LNCaP clone FGC (cell line): Measurements from ENCODE around the gene PAN2.

Source experiments
- DNase-seq: peaks from one replicate; pipeline ENCODE4 v3.0.0-alpha.2; 2011; ENCODE audit warnings: low read depth
- H3K4me3 ChIP-seq: 2 replicates; pipeline ENCODE4 v1.5.1; 2011; ENCODE audit warnings: mild to moderate bottlenecking, low read depth, low read length, control low read depth
- CTCF ChIP-seq: IDR thresholded peaks from 2 replicates; pipeline ENCODE4 v1.5.1; 2012; ENCODE audit warnings: mild to moderate bottlenecking; ENCODE audit not compliant: control insufficient read depth, insufficient read depth; ENCODE audit errors: extremely low read depth

PAN2 gene

GRCh38 chr12:56374726-56375597, 41.2 kb upstream of the PAN2 start:
- TF ChIP-seq CTCF: no peak
- H3K4me3 ChIP-seq: no peak overlapping the region
- DNase-seq: no peak

- H3K4me3 ChIP-seq: no peak overlapping the region
- DNase-seq: no peak
- TF ChIP-seq CTCF: no peak
Measured at GRCh38 chr12:56373515-56373914, 39.7 kb upstream of the PAN2 start.

- no peak overlapping the region for H3K4me3 ChIP-seq
- no peak for TF ChIP-seq CTCF
- no peak for DNase-seq
Measured at GRCh38 chr12:56366948-56367347, 33.1 kb upstream of the PAN2 start.

GRCh38 chr12:56362130-56363059, 28.6 kb upstream of the PAN2 start, which contains the start of gene APOF:
Gene APOF (minus strand): TSS chr12:56362857. CDS start chr12:56362745, 112 bp downstream.
- peak; percentile 47 for DNase-seq
- H3K4me3 ChIP-seq: no peak within 1 kb of the TSS

GRCh38 chr12:56361487-56362129, 27.8 kb upstream of the PAN2 start:
- H3K4me3 ChIP-seq: peak overlapping the region; percentile 61
- no peak for DNase-seq
- no peak for TF ChIP-seq CTCF

More at GRCh38 chr12:56362130-56363059, 28.6 kb upstream of the PAN2 start, which contains the start of gene APOF:
- TF ChIP-seq CTCF: no peak
